Stimulated activated CD8-positive, alpha-beta memory T cell treated with anti-CD3 and anti-CD28 coated beads, Interleukin-2, amount 100 ng/mL, for 1 hour (primary cell): Measurements from ENCODE around the gene ACRBP.

Source experiments
- DNase-seq, 2 donors: peaks; one replicate each; pipeline ENCODE4 v3.0.0-alpha.2; 2020; ENCODE audit warnings: low read depth in 2 of 2

ACRBP gene

GRCh38 chr12:6646276-6647082, 753 bp downstream of the ACRBP start:
- DNase-seq = no peak

GRCh38 chr12:6644903-6645302, 2.3 kb downstream of the ACRBP start:
- no peak for DNase-seq

GRCh38 chr12:6644257-6644596, 3.0 kb downstream of the ACRBP start:
- DNase-seq = no peak

- DNase-seq = no peak
Observed at GRCh38 chr12:6643569-6644256, 3.5 kb downstream of the ACRBP start.

GRCh38 chr12:6641131-6641530, 6.1 kb downstream of the ACRBP start:
- no peak for DNase-seq

- no peak for DNase-seq
Observed at GRCh38 chr12:6640497-6640896, 6.7 kb downstream of the ACRBP start.

- no peak for DNase-seq
Observed at GRCh38 chr12:6639151-6639801, 8.0 kb downstream of the ACRBP start.

GRCh38 chr12:6638305-6638704, 8.9 kb downstream of the ACRBP start:
- DNase-seq = no peak

- no peak for DNase-seq
Observed at GRCh38 chr12:6635856-6636531, 11.2 kb downstream of the ACRBP start, which contains the start of gene LPAR5. Gene LPAR5 (minus strand): TSS chr12:6635959. CDS start chr12:6621248, 14,711 bp downstream.

GRCh38 chr12:6635375-6635855, 11.8 kb downstream of the ACRBP start:
- DNase-seq = peak; percentile 43 to 52

GRCh38 chr12:6632026-6632983, 14.9 kb downstream of the ACRBP start:
- DNase-seq = no peak

GRCh38 chr12:6631549-6631961, 15.7 kb downstream of the ACRBP start:
- DNase-seq = no peak

- DNase-seq = no peak
Observed at GRCh38 chr12:6630736-6631135, 16.5 kb downstream of the ACRBP start.

- no peak for DNase-seq
Observed at GRCh38 chr12:6627616-6628015, 19.6 kb downstream of the ACRBP start.

GRCh38 chr12:6626654-6627283, 20.5 kb downstream of the ACRBP start:
- DNase-seq = no peak

GRCh38 chr12:6620885-6621274, 26.4 kb downstream of the ACRBP start:
- no peak for DNase-seq

GRCh38 chr12:6620137-6620884, 26.9 kb downstream of the ACRBP start:
- no peak for DNase-seq

- DNase-seq = no peak
Observed at GRCh38 chr12:6618483-6619225, 28.6 kb downstream of the ACRBP start.

GRCh38 chr12:6615802-6616201, 31.4 kb downstream of the ACRBP start:
- no peak for DNase-seq
